ENCODE results near the gene CHD3. TPM values are rescaled to one million over a fixed set of nuclear protein-coding genes. Genes with fewer than 3 reads are reported as not detected.

CHD3 gene
- total and polyA plus RNA-seq, 2 donors (not counting 1 experiment from before 2014, with no cell fraction given) = 68.1 to 69.1 TPM

- H3K4me3 ChIP-seq (ENCODE audit: control extremely low read depth in 1 of 5, extremely low read depth in 1 of 5, insufficient read depth in 1 of 5, low read depth in 2 of 5, low read length in 4 of 5) = peak overlapping the region in 1 of 5 experiments; percentile 8
Measured at GRCh38 chr17:7840441-7840840, 48.1 kb upstream of the CHD3 start.

More at GRCh38 chr17:7840441-7840840, 48.1 kb upstream of the CHD3 start:
- Histone ChIP-seq H3K36me3 (replicated peaks in 1 of 2; ENCODE audit: control extremely low read depth in 1 of 2, control insufficient read depth in 1 of 2, extremely low read depth in 1 of 2, insufficient read depth in 2 of 2, low read length in 1 of 2) (peaks cover 0 to under 1% of the 10 kb centered on the region in 2 experiments), H4K20me1 (ENCODE audit: control insufficient read depth, insufficient read depth, low read length, poor library complexity, severe bottlenecking) (peaks cover 43% of the 10 kb centered on the region), H2AFZ (ENCODE audit: insufficient read depth, low read depth, low read length, poor library complexity, severe bottlenecking) (no peak overlapping the region), H3K27me3 (replicated peaks in 1 of 4; ENCODE audit: control extremely low read depth in 1 of 4, control insufficient read depth in 3 of 4, insufficient read depth in 4 of 4, low read length in 3 of 4) (no peaks in the 10 kb centered on the region), H3K4me1 (ENCODE audit: control insufficient read depth in 2 of 2, insufficient read depth in 2 of 2, low read length in 2 of 2) (peaks cover 49 to 82% of the 10 kb centered on the region in 2 donors), H3K9ac (ENCODE audit: low read length) (no peak overlapping the region), H3K9me3 (ENCODE audit: control extremely low read depth in 1 of 3, control insufficient read depth in 2 of 3, insufficient read depth in 1 of 3, low read length in 2 of 3) (peaks cover 0 to 4% (median 0%) of the 10 kb centered on the region in 3 donors), H3K4me2 (replicated peaks; ENCODE audit: low read depth, low read length, poor library complexity, severe bottlenecking) (no peak overlapping the region), H3K27ac (ENCODE audit: low read length in 2 of 2) (peak overlapping the region in 1 of 2 donors; percentile 100), H3K79me2 (ENCODE audit: control insufficient read depth, insufficient read depth, low read length) (peaks cover 24% of the 10 kb centered on the region)
- H3K4me3 Mint-ChIP-seq = peak overlapping the region; percentile 100
- no peaks in the 10 kb centered on the region for H3K27me3 Mint-ChIP-seq
- TF ChIP-seq CTCF (IDR thresholded peaks at IDR 0.05) (no peak), EZH2 (IDR thresholded peaks at IDR 0.05; ENCODE audit: borderline replicate concordance, insufficient read depth, low read depth, low read length, poor library complexity, severe bottlenecking) (no peak)
- H3K27ac Mint-ChIP-seq = peak overlapping the region; percentile 100
- CTCF ChIA-PET = interaction anchor here (0.6 to 3.7 kb wide), 11 partner anchors 10 to 380 kb away, joined by 3 to 26 read pairs (median 4); partner anchors contain the start of genes CYB5D1 and NAA38
- WGBS (ENCODE audit: insufficient coverage) = no CpG with 5 or more reads among the region's 1 CpG
- DNase-seq = no peak
- no peak for ATAC-seq (ENCODE audit: low read depth)
- H3K9me3 Mint-ChIP-seq (ENCODE audit: insufficient read depth) = no peaks in the 10 kb centered on the region
- H3K4me1 Mint-ChIP-seq = peaks cover 64% of the 10 kb centered on the region
- POLR2A ChIA-PET = interaction anchor here (0.7 to 1.5 kb wide), 2 partner anchors 17 to 181 kb away, joined by 3 to 4 read pairs; partner anchors contain the start of gene NAA38
- intact Hi-C loops (cut with micrococcal nuclease) = loop anchor here (5.0 to 10.0 kb wide), 2 partner anchors 153 to 226 kb away; partner anchors contain the start of genes FXR2, TP53 and WRAP53

Data from B cell (primary cell).